ENCODE results near the gene SCN2A.
"Not testable (repeated sequence)": the region's sequence is repeated elsewhere in the genome, so short reads cannot be mapped to it uniquely, and the experiment has no call there.

Gene SCN2A

DNA sequence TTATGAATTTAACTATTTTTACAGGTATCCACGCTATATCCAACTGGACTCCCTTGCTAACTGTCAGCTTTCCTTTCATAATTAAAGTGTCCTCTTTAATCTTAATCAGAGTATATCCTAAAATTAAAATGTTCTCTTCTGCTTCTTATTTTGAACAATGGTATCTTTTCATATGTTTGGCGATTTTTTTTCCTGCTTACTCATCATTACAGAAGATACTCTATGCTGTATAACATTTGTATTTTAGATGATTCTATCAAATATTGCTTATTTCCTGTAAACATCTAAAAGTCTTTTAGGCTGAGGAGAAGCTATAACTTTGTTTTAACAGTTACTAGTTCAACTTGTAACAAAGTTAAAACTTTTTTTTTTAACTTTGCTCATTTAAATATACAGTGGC, 17.4 kb downstream of the SCN2A start:
- no peaks in the 10 kb centered on the region for H3K27me3 ChIP-seq (ENCODE audit: insufficient read depth, low read length)
- no peaks in the 10 kb centered on the region for H3K9me3 ChIP-seq (ENCODE audit: insufficient read depth, low read depth, low read length)
- H3K36me3 ChIP-seq (ENCODE audit: insufficient read depth, low read depth, low read length), result no peaks in the 10 kb centered on the region
- H3K4me1 ChIP-seq (ENCODE audit: insufficient read depth, low read length), result no peaks in the 10 kb centered on the region
- no peak overlapping the region for H3K4me3 ChIP-seq (ENCODE audit: low read length)
- no peak overlapping the region for H3K27ac ChIP-seq (ENCODE audit: low read length)
- no peak overlapping the region for H3K9ac ChIP-seq (ENCODE audit: low read depth, low read length)

DNA sequence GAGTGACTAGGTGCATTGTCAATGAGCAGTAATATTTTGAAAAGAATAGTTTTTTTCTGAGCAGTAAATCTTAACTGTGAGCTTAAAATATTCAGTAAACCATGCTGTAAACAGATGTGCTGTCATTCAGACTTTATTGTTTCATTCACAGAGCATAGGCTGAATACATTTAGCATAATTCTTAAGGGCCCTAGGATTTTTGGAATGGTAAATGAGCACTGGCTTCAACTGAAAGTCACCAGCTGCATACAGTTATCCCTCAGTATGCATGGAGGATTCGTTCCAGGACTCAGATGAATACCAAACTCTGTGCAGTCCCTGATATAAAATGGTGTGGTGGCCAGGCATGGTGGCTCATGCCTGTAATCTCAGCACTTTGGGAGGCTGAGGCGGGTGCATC, 21.1 kb downstream of the SCN2A start:
- H3K27me3 ChIP-seq (ENCODE audit: insufficient read depth, low read length); H3K9me3 ChIP-seq (ENCODE audit: insufficient read depth, low read depth, low read length); H3K9ac ChIP-seq (ENCODE audit: low read depth, low read length); H3K36me3 ChIP-seq (ENCODE audit: insufficient read depth, low read depth, low read length); H3K27ac ChIP-seq (ENCODE audit: low read length); H3K4me1 ChIP-seq (ENCODE audit: insufficient read depth, low read length); H3K4me3 ChIP-seq (ENCODE audit: low read length): not testable (repeated sequence)

DNA sequence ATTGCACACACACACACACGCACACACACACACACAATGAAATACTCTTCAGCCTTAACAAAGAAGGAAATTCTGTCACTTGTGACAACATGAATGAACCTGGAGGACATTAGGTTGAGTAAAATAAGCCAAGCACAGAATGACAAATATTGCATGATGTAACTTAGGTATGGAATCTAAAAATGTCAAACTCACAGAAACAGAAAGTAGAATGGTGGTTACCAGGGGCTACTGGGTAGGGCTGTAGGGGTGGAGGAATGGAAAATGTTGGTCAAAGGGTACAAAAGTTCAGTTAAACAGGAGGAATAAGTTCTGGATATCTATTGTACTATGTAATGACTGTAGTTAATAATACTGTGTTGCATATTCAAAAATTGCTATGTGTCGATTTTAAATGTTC, 29.5 kb downstream of the SCN2A start:
- H3K36me3 ChIP-seq (ENCODE audit: insufficient read depth, low read depth, low read length), result no peaks in the 10 kb centered on the region
- no peak overlapping the region for H3K27ac ChIP-seq (ENCODE audit: low read length)
- H3K9ac ChIP-seq (ENCODE audit: low read depth, low read length), result no peak overlapping the region
- no peaks in the 10 kb centered on the region for H3K9me3 ChIP-seq (ENCODE audit: insufficient read depth, low read depth, low read length)
- no peak overlapping the region for H3K4me3 ChIP-seq (ENCODE audit: low read length)
- H3K4me1 ChIP-seq (ENCODE audit: insufficient read depth, low read length), result no peaks in the 10 kb centered on the region
- no peaks in the 10 kb centered on the region for H3K27me3 ChIP-seq (ENCODE audit: insufficient read depth, low read length)

DNA sequence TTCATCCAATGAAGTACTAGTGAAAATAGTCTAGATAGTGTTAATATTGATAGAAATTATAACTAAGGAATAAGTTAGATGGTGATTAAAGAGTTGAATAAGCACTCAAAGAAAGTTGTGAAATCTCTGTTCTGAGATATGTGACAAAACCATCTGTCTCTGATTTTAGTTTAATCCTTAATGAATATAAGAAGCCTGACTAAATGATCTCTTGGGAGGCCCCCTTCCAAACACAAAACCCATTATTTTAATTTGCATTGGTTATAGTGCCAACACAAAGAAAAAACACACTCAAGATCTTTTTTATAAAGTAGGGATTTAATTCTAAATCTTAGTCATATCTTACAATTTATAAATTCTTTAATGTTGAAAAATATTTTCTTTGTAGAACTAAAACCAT, 34.0 kb downstream of the SCN2A start:
- no peaks in the 10 kb centered on the region for H3K9me3 ChIP-seq (ENCODE audit: insufficient read depth, low read depth, low read length)
- H3K36me3 ChIP-seq (ENCODE audit: insufficient read depth, low read depth, low read length), result no peaks in the 10 kb centered on the region
- no peak overlapping the region for H3K4me3 ChIP-seq (ENCODE audit: low read length)
- H3K27me3 ChIP-seq (ENCODE audit: insufficient read depth, low read length), result no peaks in the 10 kb centered on the region
- no peak overlapping the region for H3K27ac ChIP-seq (ENCODE audit: low read length)
- no peak overlapping the region for H3K9ac ChIP-seq (ENCODE audit: low read depth, low read length)
- no peaks in the 10 kb centered on the region for H3K4me1 ChIP-seq (ENCODE audit: insufficient read depth, low read length)

DNA sequence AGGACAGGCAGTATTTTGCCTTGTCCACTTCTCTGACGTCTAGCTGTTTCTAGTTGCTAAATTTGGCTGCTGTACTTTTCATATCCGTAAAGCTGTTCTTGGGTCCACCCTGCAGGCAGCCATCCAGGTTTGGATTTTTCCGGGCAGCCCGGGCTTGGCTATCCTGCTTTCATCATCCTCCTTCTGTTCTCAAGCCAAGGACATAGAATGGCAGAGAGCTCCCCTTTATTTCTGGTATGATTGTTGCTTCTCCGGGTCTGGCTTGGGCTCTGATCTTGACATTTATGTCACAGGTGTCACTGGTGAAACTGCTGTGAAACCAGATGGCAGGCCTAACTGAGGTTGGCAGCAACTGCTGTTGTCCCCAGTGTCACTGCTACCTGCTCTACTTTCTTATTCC, 35.5 kb downstream of the SCN2A start:
- Histone ChIP-seq H3K9me3 (ENCODE audit: insufficient read depth, low read depth, low read length) (no peaks in the 10 kb centered on the region), H3K36me3 (ENCODE audit: insufficient read depth, low read depth, low read length) (no peaks in the 10 kb centered on the region), H3K4me1 (ENCODE audit: insufficient read depth, low read length) (no peaks in the 10 kb centered on the region), H3K27ac (ENCODE audit: low read length) (no peak overlapping the region), H3K27me3 (ENCODE audit: insufficient read depth, low read length) (no peaks in the 10 kb centered on the region), H3K9ac (ENCODE audit: low read depth, low read length) (no peak overlapping the region), H3K4me3 (ENCODE audit: low read length) (no peak overlapping the region)

DNA sequence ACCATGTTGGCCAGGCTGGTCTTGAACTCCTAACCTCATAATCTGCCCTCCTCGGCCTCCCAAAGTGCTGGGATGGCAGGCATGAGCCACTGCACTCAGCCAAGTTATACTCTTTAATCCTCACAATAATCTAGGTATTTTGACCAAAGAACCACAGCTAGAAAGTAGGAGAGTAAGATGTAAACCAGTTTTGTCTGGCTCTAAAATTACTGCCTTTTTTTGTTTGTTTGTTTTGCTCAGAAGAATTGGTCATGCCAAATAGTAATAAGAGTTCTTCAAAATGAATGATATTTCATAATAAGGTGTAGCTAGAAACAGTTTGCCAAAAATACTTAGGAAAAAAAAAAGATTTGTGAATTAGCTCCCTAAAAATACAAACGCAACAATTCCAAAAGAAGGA, 36.7 kb downstream of the SCN2A start:
- no peak overlapping the region for H3K27ac ChIP-seq (ENCODE audit: low read length)
- no peaks in the 10 kb centered on the region for H3K4me1 ChIP-seq (ENCODE audit: insufficient read depth, low read length)
- no peak overlapping the region for H3K9ac ChIP-seq (ENCODE audit: low read depth, low read length)
- H3K4me3 ChIP-seq (ENCODE audit: low read length), result no peak overlapping the region
- no peaks in the 10 kb centered on the region for H3K9me3 ChIP-seq (ENCODE audit: insufficient read depth, low read depth, low read length)
- H3K36me3 ChIP-seq (ENCODE audit: insufficient read depth, low read depth, low read length), result no peaks in the 10 kb centered on the region
- H3K27me3 ChIP-seq (ENCODE audit: insufficient read depth, low read length), result no peaks in the 10 kb centered on the region

DNA sequence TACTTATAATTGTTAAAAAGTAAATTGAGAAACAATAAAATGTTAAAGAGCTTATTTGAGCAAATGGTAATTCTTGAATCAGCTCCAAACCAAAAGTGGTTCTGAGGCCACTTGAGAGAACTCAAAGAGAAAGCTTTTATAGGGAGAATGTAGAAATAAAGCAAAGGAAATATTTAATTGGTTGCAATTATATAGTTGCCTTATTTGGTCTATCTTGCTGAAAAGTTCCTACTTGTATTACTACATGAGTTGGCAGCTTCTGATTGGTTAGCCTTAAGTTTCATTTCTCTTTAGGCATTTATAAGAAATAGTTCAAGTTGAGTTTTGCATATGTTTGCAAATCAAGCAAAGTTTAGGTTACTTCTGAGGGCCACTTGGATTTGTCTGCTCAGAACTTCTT, 38.1 kb downstream of the SCN2A start:
- Histone ChIP-seq H3K27ac (ENCODE audit: low read length) (no peak overlapping the region), H3K27me3 (ENCODE audit: insufficient read depth, low read length) (no peaks in the 10 kb centered on the region), H3K4me1 (ENCODE audit: insufficient read depth, low read length) (no peaks in the 10 kb centered on the region), H3K4me3 (ENCODE audit: low read length) (no peak overlapping the region), H3K36me3 (ENCODE audit: insufficient read depth, low read depth, low read length) (no peaks in the 10 kb centered on the region), H3K9ac (ENCODE audit: low read depth, low read length) (no peak overlapping the region), H3K9me3 (ENCODE audit: insufficient read depth, low read depth, low read length) (no peaks in the 10 kb centered on the region)

DNA sequence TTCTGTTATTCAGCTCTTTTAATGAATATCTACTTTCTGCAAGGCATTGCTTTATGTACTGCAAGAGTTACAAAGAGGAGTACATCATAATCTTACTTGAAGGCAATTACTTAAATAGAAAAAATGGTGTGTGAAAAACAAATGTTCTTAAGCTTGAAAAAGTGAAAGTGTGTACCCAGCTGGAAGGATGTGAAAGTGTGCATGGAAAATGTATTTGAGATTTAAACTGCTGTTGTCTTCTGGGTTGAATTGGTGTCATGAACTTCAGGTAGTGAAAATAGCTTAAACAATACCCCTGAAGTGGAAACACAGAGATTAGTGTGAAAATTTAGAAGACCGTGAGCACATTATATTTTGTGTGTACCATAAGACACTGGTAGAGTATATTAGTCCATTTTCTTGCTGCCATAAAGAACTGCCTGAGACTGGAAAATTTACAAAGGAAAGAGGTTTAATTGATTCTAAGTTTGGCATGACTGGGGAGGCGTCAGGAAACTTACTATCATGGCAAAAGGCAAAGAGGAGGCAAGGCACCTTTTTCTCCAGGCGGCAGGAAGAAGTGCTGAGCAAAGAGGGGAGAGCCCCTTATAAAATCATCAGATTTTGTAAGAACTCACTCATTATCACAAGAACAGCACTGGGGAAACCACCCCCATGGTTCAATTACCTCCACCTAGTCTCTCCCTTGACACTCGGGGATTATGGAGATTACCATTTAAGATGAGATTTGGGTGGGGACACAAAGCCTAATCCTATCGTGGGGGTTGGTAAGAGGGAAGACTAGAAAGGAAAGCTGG, 38.8 kb downstream of the SCN2A start:
- Histone ChIP-seq H3K4me3 (ENCODE audit: low read length) (no peak overlapping the region), H3K9me3 (ENCODE audit: insufficient read depth, low read depth, low read length) (no peaks in the 10 kb centered on the region), H3K4me1 (ENCODE audit: insufficient read depth, low read length) (no peaks in the 10 kb centered on the region), H3K27ac (ENCODE audit: low read length) (no peak overlapping the region), H3K36me3 (ENCODE audit: insufficient read depth, low read depth, low read length) (no peaks in the 10 kb centered on the region), H3K9ac (ENCODE audit: low read depth, low read length) (no peak overlapping the region), H3K27me3 (ENCODE audit: insufficient read depth, low read length) (no peaks in the 10 kb centered on the region)

DNA sequence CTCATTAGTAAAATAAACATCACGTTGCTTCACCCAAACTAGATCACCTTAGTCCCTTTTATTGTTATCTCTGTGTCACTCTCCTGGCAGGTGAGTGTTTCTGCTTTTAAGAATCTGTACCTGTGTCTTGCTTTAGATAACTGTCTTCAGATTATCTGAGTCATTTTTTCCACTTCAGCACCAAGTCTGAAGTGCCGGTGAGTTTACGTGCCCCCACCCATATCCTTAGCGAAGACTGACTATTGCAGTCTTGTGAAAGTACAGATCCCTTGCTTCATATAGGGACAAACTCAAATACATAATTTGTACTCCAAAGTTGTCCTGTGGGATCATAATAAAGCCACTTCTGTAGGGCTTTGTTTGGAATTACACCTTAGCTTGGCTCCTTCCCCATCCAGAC, 41.1 kb downstream of the SCN2A start:
- no peak overlapping the region for H3K4me3 ChIP-seq (ENCODE audit: low read length)
- H3K4me1 ChIP-seq (ENCODE audit: insufficient read depth, low read length), result no peaks in the 10 kb centered on the region
- H3K27ac ChIP-seq (ENCODE audit: low read length), result no peak overlapping the region
- no peaks in the 10 kb centered on the region for H3K9me3 ChIP-seq (ENCODE audit: insufficient read depth, low read depth, low read length)
- H3K27me3 ChIP-seq (ENCODE audit: insufficient read depth, low read length), result no peaks in the 10 kb centered on the region
- H3K9ac ChIP-seq (ENCODE audit: low read depth, low read length), result no peak overlapping the region
- H3K36me3 ChIP-seq (ENCODE audit: insufficient read depth, low read depth, low read length), result no peaks in the 10 kb centered on the region

DNA sequence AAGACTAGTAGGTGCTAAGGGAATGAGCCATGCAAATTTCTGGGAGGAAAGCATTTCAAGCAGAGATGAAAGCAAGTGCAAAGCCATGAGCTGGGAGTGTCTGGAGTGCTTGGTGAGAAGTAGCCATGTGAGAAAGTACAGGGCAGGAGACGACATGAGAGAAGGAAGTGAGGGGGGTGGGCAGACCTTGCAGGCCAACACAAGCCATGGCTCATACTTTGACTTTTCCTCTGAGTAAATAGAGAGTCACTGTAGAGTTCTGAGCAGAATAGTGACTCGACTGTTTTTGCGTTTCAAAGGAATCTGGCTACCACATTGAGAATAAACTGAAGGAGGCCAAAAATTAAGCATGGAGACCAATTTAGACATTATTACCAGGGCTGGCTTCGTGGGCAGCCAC, 42.2 kb downstream of the SCN2A start:
- Histone ChIP-seq H3K27ac (ENCODE audit: low read length) (no peak overlapping the region), H3K27me3 (ENCODE audit: insufficient read depth, low read length) (no peaks in the 10 kb centered on the region), H3K4me1 (ENCODE audit: insufficient read depth, low read length) (no peaks in the 10 kb centered on the region), H3K9ac (ENCODE audit: low read depth, low read length) (no peak overlapping the region), H3K4me3 (ENCODE audit: low read length) (no peak overlapping the region), H3K36me3 (ENCODE audit: insufficient read depth, low read depth, low read length) (no peaks in the 10 kb centered on the region), H3K9me3 (ENCODE audit: insufficient read depth, low read depth, low read length) (no peaks in the 10 kb centered on the region)

DNA sequence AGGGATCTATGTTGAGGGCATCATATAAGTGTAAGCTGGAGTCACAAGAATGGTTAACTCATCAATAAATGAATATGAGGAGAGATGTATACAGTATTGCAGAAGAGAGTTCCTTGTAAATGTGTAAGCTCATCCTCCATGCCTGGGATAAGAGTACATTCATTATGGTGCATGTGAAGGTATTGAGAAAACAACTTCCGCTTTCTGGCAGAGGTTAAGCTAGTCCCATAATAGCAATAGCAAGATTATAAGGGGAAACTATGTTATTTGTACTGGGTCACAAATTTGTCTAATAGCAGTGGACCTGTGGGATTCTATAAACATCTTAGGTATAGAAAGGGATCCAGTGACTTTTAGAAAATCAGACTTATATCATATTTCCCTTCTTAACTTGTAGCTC, 44.1 kb downstream of the SCN2A start:
- H3K4me3 ChIP-seq (ENCODE audit: low read length), result no peak overlapping the region
- no peak overlapping the region for H3K9ac ChIP-seq (ENCODE audit: low read depth, low read length)
- H3K9me3 ChIP-seq (ENCODE audit: insufficient read depth, low read depth, low read length), result no peaks in the 10 kb centered on the region
- no peak overlapping the region for H3K27ac ChIP-seq (ENCODE audit: low read length)
- H3K27me3 ChIP-seq (ENCODE audit: insufficient read depth, low read length), result no peaks in the 10 kb centered on the region
- no peaks in the 10 kb centered on the region for H3K36me3 ChIP-seq (ENCODE audit: insufficient read depth, low read depth, low read length)
- no peaks in the 10 kb centered on the region for H3K4me1 ChIP-seq (ENCODE audit: insufficient read depth, low read length)

DNA sequence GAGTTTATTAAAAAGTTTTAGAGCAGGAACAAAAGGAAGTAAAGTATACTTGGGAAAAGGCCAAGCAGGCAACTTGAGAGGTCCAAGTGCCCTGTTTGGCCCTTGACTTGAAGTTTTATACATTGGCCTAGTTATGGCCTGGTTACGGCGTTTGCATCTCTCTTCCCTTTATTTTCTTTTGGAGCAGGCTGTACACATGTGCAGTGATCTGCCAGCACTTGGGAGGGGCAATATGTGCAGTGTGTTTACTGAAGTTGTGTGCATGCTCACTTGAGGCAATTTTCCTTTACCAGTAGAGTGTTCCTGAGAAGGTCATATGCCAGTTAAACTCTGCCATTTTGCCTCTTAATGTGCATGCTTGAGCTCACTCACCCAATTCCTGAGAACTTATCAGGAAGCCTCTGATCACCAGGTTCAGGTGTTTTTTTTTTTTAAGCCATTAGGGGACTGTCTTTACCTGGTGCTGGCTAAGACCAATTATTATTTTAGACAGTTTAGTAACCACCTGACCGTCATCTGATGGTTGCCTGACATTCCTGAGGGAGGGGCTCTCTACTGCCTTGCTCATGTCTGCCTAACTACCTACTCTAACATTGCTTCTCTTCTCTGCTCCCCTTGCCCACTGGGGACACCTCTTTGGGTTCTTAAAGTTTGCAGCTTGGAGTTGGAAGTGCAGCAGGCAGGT, 48.0 kb downstream of the SCN2A start:
- Histone ChIP-seq H3K36me3 (ENCODE audit: insufficient read depth, low read depth, low read length) (no peaks in the 10 kb centered on the region), H3K27ac (ENCODE audit: low read length) (no peak overlapping the region), H3K27me3 (ENCODE audit: insufficient read depth, low read length) (no peaks in the 10 kb centered on the region), H3K4me1 (ENCODE audit: insufficient read depth, low read length) (no peaks in the 10 kb centered on the region), H3K4me3 (ENCODE audit: low read length) (no peak overlapping the region), H3K9ac (ENCODE audit: low read depth, low read length) (no peak overlapping the region), H3K9me3 (ENCODE audit: insufficient read depth, low read depth, low read length) (no peaks in the 10 kb centered on the region)
